Measurements from ENCODE around the gene NFATC1.
"Not testable (repeated sequence)": the region's sequence is repeated elsewhere in the genome, so short reads cannot be mapped to it uniquely, and the experiment has no call there.

Gene NFATC1

DNA sequence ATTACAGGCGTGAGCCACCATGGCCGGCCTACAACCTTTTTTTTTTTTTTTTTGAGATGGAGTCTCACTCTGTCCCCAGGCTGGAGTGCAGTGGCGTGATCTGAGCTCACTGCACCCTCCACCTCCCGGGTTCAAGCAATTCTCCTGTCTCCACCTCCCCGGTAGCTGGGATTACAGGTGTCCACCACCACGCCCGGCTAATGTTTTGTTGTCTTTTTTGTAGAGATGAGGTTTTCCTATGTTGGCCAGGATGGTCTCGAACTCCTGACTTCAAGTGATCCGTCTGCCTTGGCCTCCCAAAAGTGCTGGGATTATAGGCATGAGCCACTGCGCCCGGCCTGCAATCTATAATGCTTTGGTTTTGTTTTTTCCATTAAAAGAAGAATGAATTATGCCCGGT lies 19.1 kb upstream of the NFATC1 start:
- not testable (repeated sequence) for DNase-seq

DNA sequence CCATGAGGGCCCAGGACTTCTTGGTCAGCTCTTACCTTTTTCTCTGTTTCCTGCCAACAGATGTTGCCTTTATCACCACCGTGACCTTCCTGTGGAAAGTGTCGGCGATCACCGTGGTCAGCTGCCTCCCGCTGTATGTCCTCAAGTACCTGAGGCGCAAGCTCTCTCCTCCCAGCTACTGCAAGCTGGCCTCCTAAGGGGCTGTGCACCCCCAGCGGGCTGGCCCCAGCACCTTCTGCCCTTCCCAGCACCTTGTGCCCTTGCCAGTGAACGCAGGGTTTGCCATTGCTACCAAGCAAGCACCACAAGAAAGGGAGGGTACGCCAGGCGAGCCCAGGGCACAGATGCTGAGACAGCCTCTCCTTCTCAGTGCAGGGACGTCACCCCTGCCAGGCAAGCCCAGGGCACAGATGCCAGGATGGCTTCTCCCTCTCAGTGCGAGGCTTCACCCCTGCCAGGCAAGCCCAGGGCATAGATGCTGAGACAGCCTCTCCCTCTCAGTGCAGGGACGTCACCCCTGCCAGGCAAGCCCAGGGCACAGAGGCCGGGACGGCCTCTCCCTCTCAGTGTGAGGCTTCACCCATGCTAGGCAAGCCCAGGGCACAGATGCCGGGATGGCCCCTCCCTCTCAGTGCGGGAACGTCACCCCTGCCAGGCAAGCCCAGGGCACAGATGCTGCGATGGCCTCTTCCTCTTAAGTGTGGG lies 18.4 kb upstream of the NFATC1 start:
- DNase-seq = no peak

DNA sequence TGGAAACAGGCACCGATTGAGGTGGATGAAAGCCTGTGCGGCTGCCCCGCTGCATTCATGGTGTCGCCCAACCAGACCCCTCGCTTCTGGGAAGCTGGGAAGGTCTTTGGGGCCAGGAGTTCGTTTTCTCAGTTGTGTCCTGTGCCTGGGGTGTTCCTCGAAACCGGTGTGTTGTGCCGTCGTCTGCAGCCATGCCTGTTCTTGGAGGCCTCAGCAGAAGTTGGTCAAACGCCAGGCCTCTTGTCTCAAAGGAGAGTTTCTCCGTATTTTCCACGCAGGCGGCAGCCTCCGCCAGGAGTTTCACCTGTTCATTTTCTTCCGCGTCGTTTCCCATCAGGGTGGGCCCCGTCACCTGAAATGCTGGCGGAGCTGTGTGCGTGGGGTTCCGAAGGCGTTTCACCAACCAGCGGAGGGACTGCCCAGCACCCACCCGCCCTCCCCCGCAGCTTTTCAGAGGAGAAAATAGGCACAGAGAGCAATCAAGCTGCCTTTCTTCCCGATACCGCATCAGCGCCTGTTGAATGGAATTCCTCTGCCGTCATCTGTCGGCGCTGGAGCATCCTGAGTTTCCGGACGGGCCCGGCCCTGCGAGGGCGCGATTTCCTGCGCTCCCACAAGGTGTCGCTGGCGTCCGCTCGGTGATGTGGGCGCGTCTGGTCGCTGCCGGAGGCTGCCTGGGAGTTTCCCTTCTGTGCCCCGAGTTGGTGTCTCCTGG lies 17.0 kb upstream of the NFATC1 start:
- DNase-seq = no peak

DNA sequence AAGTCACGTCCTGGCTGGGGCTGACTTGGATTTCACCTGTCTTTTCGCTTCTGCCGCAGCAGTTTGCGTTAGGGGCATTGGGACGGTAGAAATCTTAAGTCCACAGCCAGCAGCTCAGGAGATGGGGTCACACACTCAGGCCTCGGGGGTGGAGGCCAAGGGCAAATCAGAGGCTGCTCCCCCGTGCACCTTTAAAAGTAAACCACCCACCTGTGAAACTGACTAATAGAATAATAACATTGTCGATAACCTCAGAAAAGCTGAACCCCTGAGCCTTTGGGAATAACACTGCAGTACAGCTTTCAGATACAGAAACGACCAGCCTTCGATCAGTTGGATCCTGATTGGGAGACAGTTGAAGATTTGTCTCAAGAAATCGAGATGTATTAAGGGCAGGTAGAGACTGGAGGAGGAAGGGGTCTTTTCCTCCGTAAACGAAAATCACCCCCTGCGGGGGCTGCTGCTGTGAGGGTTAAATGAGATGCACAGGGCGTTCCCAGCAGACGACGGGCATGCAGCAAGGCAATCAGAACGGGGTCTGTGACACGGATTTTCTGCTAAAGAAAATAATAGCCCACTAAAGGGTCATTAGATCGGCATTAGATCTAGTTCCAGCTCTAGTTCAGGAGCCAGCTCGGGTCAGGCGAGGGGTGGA lies 16.4 kb upstream of the NFATC1 start:
- DNase-seq = no peak

DNA sequence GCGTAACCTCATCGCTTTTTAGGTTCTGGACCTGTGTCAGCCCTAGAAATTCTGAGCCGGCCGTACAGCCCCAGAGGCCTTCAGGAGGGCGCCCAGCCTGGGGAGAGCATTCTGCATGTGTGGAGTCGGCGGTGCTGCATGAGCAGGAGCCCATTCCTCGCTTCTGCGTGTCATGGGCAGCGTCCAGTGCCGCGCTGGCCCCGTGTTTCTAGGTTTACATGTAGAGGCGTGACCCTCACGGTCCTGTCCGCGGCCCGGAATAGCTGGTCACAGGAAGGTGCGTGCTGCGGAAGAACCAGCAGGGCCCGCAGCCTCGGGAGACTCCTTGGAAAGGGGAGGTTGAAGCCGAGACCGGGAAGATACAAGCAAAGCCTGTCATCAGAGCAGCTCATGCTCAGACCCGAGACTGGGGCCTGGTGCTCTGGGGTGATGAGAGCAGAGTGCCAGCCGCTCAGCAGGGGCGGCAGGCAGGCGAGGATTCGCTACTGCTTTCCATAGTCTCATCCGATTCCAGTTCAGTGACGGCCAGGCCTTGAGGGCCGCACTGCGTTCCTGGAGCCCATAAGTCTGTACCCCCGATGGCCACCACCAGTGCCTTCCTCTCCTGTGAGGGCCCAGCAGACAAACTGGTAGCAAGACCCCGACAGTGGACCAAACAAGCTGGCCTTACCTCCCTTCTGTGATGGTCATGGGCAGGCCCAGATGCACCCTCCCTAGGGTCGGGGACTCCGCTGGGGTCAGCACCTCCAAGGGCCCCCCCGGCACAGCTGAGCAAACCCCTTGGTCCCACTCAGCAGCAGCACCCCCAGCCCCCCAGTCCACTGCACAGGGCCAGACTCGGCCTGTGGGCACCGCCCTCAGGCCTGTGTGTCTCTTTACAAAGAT lies 15.6 kb upstream of the NFATC1 start:
- no peak for DNase-seq

DNA sequence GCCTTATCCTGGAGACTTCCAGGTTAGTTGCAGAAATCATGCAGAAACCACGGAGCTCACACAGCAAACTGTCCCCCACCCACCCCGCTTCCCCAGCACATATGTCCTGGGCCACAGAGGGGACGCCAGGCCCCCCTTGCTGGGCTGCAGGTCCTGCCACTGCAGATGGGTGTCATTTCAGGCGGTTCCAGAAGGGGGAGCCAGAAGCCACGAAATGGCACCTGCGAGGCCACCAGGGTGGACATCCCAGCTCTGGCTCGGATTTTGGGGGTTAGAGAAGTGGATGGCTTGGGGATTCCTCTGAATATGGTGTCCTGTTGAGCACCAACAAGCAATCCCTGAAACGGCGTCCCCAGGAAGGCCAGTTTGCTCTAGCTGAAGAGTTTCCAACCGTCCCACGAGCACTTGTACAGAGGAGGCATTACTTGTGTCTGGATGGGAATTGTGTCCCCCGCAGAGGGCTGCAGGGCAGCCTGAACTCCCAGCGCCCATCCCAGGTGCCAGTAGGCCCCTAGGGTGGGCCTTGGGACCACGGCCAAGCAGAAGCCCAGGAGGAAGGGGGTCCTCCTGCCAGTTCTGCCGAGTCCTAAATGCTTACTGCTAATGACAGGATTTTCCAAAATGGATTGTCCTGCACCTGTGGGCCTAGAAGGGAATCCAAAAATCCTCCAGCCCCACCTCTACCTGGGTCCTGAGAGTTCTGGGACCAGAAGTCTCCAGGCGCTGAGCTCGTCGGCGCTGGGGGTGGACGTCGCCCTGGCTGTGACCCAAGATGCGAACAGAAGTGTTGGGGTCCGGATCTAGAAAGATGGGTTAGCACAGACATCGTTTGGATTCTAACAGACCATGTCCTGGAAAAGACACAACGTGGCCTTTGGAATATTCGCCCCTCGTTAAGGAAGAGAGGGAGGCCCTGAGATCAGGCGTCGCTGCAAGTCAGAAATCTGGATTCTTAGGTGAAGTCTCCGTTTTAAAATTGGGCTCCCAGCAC lies 14.6 kb upstream of the NFATC1 start:
- DNase-seq = no peak

DNA sequence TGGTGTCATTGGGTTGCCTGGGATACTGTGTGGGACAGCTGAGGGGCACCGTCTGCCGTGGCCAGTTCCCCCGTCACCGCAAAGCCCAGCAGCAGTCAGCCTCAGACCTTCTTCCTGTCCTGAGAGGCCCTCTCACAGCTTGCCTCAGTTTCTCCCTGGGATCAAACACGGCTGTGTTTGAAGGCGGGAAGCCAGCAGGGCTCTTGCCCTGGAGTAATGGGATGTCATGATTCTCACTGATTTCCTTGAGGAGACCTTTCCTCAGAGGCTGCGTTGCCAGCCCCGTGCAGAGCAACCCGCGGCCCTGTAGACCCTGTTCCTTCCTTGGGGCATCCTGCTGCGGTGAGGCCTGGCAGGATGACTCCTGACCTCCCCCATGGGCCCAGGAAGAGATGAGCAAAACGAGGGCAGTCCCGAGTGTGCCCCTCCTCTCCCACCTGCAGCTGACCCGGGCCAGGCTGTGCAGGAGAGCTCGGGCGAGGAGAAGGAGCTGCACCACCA lies 13.9 kb upstream of the NFATC1 start:
- DNase-seq = no peak

DNA sequence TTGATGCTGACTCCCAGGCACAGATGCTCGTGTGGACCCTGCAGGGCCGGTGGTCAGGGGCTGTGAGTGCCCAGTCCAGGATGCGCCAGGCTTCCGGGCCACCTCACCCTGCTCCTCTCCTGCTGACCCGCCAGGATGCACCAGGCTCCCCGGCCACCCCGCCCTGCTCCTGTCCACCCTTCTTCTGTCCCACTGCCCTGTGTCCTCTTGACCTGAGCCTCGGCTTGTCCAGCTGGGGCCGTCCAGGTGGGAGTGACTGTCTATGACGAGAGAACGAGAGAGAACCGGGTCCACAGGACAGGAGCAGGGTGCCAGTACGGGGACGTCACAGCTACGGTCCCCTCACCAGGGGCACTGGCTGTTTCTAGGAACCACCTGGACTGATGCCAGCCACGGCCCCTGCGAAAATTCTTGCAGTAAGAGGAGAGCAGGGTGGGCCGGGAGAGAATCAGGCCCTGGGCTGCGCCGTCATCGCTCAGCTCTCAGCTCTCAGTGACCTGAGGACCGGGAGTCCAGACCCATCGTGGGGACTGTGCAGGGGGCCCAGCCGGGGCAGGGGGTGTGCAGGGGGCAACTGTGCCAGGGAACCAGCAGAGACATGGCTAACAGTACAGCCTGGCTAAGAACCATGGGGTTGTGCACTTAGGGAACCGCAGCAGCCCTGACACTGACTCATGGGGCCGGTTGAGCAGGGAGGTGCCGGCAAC lies 12.9 kb upstream of the NFATC1 start:
- no peak for DNase-seq

DNA sequence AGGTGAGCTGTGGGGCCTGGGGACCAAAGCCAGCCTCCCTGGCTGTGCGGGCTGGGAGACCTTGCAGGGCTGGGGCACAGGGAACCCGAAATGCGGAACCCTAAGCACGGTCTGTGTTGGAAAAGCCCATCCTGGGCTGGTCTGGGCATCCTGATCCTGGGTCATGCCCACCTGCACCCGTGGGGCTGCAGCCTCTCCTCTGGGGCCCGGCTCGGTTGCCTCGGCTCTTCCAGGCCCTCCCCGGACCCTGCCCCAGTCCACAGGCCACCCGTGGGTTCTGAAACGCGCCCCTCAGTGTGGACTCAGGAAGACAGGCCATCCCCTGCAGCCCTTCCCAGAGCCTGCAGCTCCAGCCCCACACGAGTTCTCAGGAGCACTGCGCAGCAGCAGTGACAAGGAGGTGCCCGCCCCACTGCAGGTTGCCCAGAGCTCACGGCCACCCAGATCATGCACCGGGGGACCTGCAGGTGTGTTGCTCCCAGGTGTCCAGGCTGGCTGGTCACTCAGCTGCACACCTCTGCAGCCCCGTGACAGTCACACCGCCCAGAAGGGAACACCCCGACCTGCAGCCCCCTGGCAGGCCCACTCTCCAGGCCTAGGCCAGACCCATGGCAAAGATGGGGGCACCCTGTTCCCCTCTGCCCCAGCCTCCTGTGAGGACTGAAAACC lies 12.2 kb upstream of the NFATC1 start:
- no peak for DNase-seq

DNA sequence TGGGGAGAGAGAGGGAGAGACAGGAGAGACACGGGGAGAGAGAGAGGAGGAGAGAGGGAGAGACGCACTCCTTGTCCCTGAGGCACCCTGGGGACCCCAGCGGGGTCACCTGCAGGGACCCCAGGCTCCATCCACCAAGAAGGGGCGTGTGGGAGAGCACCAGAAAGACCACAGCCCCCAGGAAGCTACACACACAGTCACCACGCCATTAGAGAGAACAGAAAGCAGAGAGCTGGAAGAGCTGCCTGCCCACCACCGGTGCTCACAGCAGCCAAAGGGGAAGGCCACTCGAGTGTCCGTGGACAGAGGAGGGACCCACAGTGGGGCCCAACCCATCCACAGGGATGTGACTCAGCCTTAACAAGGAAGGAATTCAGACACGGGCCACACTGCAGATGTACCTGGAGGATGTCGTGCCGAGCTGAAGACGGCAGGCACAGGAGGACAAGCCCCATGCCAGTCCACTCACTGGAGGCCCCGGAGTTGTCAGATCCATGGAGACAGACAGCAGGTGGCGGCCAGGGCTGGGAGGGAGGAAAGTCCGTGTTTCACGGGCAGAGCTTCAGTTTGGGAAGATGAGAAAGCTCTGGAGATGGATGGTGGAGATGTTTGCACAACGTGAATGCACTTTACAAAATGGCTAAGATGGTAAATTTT lies 11.5 kb upstream of the NFATC1 start:
- DNase-seq = no peak

DNA sequence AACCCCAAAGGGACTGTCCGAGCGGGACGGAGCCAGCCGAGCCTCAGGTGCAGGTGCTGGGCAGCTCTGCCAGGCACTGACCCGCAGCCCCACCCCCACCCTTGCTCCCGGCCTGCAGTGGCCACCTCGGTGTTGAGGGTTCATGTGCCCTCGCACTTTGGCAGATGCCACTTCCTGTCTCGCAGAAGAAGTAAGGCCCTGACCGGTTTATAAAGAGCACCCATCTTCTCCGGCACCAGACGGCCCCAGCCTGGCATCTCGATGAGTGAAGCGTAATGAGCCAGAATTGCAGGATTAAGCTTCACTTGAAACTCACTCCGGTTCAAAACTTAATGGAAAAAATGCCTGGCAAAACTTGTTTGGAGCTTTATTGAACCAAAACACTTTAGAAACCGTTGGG lies 10.9 kb upstream of the NFATC1 start:
- no peak for DNase-seq

DNA sequence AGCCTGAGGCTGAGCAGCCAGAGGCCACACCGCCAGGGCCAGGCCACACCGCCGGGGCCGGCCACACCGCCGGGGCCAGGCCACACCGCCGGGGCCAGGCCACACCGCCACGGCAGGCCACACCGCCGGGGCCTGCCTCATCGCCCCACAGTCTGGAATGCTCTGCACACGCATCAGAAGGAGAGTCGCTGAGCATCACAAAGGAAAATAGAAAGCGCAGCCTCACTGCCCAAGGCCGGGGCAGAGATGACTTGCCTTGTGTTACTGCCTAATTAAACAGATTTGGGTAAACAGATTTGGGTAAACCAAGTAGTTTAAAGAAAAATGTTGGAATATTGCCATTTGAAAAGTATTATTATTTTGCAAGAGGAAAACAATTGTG lies 10.4 kb upstream of the NFATC1 start:
- no peak for DNase-seq

DNA sequence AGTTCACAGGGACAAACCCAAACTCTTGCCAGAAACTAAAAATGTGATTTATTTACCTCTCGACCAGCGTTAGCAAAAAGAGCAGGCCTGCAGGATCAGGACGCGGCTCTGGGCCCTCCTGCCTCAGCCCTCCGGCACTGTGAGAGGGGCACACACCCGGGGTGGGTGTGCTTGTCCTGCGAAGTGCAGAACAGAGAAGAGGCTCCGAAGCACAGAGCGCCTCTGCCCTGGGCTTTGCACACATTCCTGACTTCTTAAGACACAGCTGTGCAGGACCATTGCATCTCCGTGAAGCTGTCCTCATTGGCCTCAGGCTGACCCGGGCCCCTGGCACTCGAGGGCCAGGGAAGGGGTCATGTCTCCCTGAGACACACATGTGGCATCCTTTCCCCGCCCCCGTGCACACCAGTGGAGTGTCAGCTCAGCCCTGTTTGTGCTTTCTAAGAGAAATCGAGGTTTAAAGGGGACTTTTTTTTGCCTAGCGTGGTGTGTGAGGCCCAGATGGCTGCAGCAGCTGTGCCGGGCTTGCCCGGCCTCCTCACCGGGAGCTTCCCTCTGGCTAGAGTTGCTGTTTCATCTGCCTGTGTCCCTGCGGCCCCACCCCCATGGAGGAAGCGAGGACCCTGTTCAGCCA lies 9.9 kb upstream of the NFATC1 start:
- no peak for DNase-seq

DNA sequence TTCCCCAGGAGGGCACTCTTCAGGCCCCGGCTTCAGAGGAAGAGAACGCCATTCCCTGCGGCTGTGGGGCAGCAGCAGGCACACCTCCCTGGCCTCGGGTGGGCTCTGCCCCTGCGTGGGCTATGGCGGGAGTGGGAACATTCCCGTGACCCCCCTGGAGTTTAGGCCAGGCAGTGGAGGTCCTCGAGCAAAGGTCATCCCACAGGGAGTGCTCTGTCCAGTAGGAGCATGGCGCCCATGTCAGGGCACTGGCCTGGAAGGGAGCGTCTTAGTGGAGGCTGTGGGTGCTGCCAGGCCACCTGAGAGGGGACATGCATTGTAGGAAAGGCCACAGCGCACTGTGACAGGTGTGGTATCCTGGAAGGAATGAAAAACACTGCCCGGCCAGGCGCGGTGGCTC lies 9.2 kb upstream of the NFATC1 start:
- no peak for DNase-seq

DNA sequence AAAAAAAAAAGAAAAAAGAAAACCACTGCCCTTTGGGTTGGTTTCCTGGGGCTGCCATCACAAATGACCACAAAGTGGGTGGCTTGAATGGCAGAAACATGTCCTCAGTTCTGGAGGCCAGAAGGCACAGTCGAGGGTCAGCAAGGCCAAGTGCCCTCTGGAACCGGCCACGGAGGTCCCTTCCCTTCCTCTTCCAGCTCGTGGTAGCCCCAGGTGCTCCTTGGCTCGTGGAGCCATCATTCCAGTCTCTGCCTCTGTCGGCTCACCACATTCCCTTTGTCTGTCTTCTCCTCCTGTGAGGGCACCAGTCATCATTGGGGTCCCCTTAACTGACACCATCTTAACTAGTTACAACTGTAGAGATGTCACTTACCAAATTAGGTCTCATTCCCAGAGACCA lies 8.5 kb upstream of the NFATC1 start:
- DNase-seq = no peak

DNA sequence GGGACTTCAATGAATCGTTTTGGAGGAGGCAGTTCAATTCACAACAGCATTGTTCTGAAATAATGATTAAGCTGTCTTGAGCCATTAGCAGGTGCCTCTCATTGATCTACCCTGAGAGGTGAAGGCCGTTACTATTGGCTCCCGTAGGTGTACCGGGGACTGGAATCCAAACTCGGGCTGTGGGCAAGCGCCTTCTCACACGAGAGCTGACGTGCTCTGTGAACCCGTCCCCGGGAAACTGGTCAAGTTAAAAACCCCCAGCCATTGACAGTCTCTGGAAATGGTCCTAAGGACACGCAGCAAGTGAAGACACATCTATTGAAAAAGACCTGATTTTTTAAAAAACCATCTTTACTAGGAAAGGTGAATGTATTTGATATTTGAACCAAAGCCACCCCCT lies 8.1 kb upstream of the NFATC1 start:
- DNase-seq = no peak

DNA sequence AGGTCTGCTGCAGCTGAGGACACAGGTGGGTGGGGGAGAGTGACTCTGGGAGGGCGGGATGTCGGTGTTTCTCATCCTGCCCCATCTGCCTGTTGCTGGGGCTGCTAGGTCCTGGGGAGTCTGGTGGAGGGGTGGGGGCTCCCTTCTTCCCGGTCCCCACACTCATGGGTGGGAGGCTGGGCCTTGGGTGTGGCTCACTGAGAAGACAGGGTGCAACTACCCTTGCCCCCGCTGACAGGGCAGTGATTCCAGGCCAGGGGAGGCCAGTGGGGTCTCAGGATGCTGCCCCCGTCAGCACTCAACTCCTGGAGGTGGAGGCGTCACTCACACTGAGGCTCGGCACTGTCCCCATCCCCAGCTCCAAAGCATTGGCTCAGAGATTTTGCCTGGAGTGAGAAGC lies 7.7 kb upstream of the NFATC1 start:
- DNase-seq = no peak

DNA sequence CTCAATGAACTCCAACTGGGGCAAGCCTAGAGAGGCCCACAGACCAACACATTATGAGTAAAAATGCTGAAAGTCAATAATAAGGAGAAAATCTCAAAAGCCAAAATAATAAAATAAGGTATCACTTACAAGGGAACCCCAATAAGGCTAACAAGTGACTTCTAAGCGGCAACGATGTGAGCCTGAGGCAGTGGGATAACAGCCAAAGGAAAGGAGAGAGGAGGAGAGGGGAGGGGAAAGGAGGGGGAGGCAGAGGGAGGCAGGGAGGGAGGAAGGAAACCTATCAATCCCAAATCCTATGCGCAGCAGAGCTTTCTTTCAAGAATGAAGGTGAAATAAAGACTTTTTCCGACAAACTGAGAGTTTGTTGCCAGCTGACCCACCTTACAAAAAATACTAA lies 6.0 kb upstream of the NFATC1 start:
- no peak for DNase-seq

DNA sequence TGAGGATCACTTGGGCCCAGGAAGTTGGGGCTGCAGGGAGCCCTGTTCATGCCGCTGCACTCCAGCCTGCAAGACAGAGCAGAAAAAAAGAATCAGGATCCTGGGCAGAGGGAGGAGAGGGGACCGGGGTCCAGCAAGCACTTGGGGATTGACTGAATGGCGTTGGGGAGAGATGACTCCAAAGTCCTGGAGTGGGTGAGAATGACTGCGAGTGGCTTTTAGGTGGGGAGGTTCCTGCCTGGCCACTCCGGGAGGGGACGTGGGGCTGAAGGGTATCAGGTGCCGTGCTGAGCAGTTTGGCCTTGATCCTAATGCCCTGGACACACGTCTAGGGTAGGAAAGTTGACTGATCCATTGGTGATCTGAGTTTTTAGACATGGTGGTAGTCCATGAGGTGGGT lies 3.5 kb upstream of the NFATC1 start:
- DNase-seq = no peak

Measured in NCI-H510A treated with DMSO at 0.1 percent for 48 hours (cell line).